ENCODE data around the gene PGM5. TPM values are rescaled to one million over a fixed set of nuclear protein-coding genes. Genes with fewer than 3 reads are reported as not detected.

PGM5 gene
- total RNA-seq, 2 donors from 2014 or later: 0.16 to 0.40 TPM

- H3K36me3 Mint-ChIP-seq (ENCODE audit: low read depth): no peaks in the 10 kb centered on the region
- H3K4me3 Mint-ChIP-seq: no peak overlapping the region
- no peak overlapping the region for H3K27ac Mint-ChIP-seq
- no peaks in the 10 kb centered on the region for H3K9me3 ChIP-seq (ENCODE audit: control insufficient read depth, low read length, poor library complexity, severe bottlenecking)
- peaks cover 10% of the 10 kb centered on the region for H3K27me3 Mint-ChIP-seq
- ATAC-seq (no peak), DNase-seq (no peak)
- peaks cover under 1% of the 10 kb centered on the region for H3K4me1 Mint-ChIP-seq
These were observed 221.6 kb downstream of the PGM5 start for GRCh38 chr9:68577774-68578591.

Other genes starting within 250 kb of the PGM5 start
- gene ZNG1C, start 114.6 kb upstream of the PGM5 start, total RNA-seq: 10 to 100 TPM; 28.7 to 33.1 TPM
- gene FOXD4L3, start 53.7 kb upstream of the PGM5 start, total RNA-seq: not detected
- gene TMEM252, start 184.3 kb downstream of the PGM5 start, total RNA-seq: not detected

All from T-helper 17 cell (primary cell).